GM12878 (cell line): ENCODE measurements around the gene CCNB1IP1. TPM values are rescaled to one million over a fixed set of nuclear protein-coding genes. Genes with fewer than 3 reads are reported as not detected.

Source experiments
- BHLHE40 ChIP-seq, 2 experiments: fragments of 450-650 bp in 1 of 2; IDR thresholded peaks; 2 replicates each; pipeline ENCODE4 v1.6.1; 2011 to 2017; ENCODE audit warnings: low read depth in 2 of 2, borderline replicate concordance in 1 of 2, improper control_type of control experiment in 1 of 2, low read length in 1 of 2, mild to moderate bottlenecking in 1 of 2
- CBX5 ChIP-seq: sonication (generic); IDR thresholded peaks from 2 replicates; pipeline ENCODE4 v1.6.1; 2016; ENCODE audit warnings: low read depth, moderate library complexity, mild to moderate bottlenecking, inconsistent platforms
- CHD2 ChIP-seq: IDR thresholded peaks from 2 replicates; pipeline ENCODE4 v1.6.1; 2011; ENCODE audit warnings: low read depth, low read length, improper control_type of control experiment, borderline replicate concordance
- EZH2 ChIP-seq: IDR thresholded peaks from 2 replicates; pipeline ENCODE4 v1.6.1; 2012; ENCODE audit warnings: low read depth, mild to moderate bottlenecking, control low read depth, inconsistent platforms, low read length, borderline replicate concordance; ENCODE audit not compliant: control insufficient read depth
- HDAC6 ChIP-seq: fragments of 200-600 bp; sonication (generic); IDR thresholded peaks from one replicate; pipeline ENCODE4 v1.8.0; 2017; ENCODE audit warnings: antibody characterized with exemption; ENCODE audit not compliant: unreplicated experiment
- NFYB ChIP-seq: IDR thresholded peaks from 2 replicates; pipeline ENCODE4 v1.6.1; 2011; ENCODE audit warnings: low read depth, mild to moderate bottlenecking, low read length, improper control_type of control experiment, moderate library complexity; ENCODE audit not compliant: insufficient read depth
- NKRF ChIP-seq: fragments of 450-650 bp; conservative IDR thresholded peaks from 2 replicates; pipeline ENCODE4 v1.6.1; 2017; ENCODE audit warnings: mild to moderate bottlenecking, moderate library complexity
- NR2C2 ChIP-seq: IDR thresholded peaks from 2 replicates; pipeline ENCODE4 v1.6.1; 2011; ENCODE audit warnings: borderline replicate concordance, low read depth; ENCODE audit not compliant: control insufficient read depth, insufficient read length
- PAX5 ChIP-seq: IDR thresholded peaks from 2 replicates; pipeline ENCODE4 v1.6.1; 2011; ENCODE audit warnings: low read depth, low read length, borderline replicate concordance
- RCOR1 ChIP-seq: conservative IDR thresholded peaks from 2 replicates; pipeline ENCODE4 v1.6.1; 2012; ENCODE audit warnings: low read depth, low read length, improper control_type of control experiment
- SIN3A ChIP-seq: IDR thresholded peaks from 2 replicates; pipeline ENCODE4 v1.6.1; 2012; ENCODE audit warnings: low read depth, low read length, improper control_type of control experiment
- TCF12 ChIP-seq: IDR thresholded peaks from 2 replicates; pipeline ENCODE4 v1.6.1; 2011; ENCODE audit warnings: low read depth, mild to moderate bottlenecking, low read length
- WRNIP1 ChIP-seq: IDR thresholded peaks from 2 replicates; pipeline ENCODE4 v1.6.1; 2011; ENCODE audit warnings: low read depth, low read length, improper control_type of control experiment, borderline replicate concordance
- ZBTB40 ChIP-seq: fragments of 450-650 bp; IDR thresholded peaks from 2 replicates; pipeline ENCODE4 v1.6.1; 2016; ENCODE audit warnings: mild to moderate bottlenecking, moderate library complexity, borderline replicate concordance
- polyA plus RNA-seq, 11 experiments: library from polyadenylated mRNA; depleted of rRNA in 4 of 11; unstranded in 6 of 11; stranded (reverse) in 5 of 11; fragments of >200 nt; fragmentation: Nextera tagmentation in 4 of 11; fragmentation: Illumina TruSeq in 1 of 11; extraction: Ambion mirVana in 4 of 11; extraction: Trizol in 1 of 11; gene quantifications; 1 replicate in 1 of 11; 2 replicates in 10 of 11; pipeline versions ENCODE4 v1.2.1 to v1.2.3, GENCODE V29; 2011 to 2016; ENCODE audit warnings: inconsistent platforms in 2 of 11, missing spikeins in 2 of 11, low read depth in 1 of 11
- total RNA-seq, 4 experiments: library from RNA; depleted of rRNA in 3 of 4; stranded (reverse); fragments of >200 nt in 3 of 4; fragmentation: Illumina TruSeq in 1 of 4; extraction: Trizol in 1 of 4; gene quantifications; 2 replicates each; pipeline versions ENCODE4 v1.2.1 to v1.2.3, GENCODE V29; 2013 to 2021
- TF ChIP-seq, protein P1 (sequence below): fragments of 450-650 bp; IDR thresholded peaks from 2 replicates; pipeline ENCODE4 v1.6.1; 2016; ENCODE audit warnings: mild to moderate bottlenecking
- TF ChIP-seq, protein P2 (sequence below): IDR thresholded peaks from 2 replicates; pipeline ENCODE4 v1.6.1; 2012; ENCODE audit warnings: improper control_type of control experiment, low read depth, low read length; ENCODE audit not compliant: insufficient replicate concordance

The CCNB1IP1 gene
- total and polyA plus RNA-seq, 10 of the 15 experiments (the other 5 are each of a cell fraction or from before 2014, with no cell fraction given) = 20.4 to 165 (median 86.5) TPM

DNA sequence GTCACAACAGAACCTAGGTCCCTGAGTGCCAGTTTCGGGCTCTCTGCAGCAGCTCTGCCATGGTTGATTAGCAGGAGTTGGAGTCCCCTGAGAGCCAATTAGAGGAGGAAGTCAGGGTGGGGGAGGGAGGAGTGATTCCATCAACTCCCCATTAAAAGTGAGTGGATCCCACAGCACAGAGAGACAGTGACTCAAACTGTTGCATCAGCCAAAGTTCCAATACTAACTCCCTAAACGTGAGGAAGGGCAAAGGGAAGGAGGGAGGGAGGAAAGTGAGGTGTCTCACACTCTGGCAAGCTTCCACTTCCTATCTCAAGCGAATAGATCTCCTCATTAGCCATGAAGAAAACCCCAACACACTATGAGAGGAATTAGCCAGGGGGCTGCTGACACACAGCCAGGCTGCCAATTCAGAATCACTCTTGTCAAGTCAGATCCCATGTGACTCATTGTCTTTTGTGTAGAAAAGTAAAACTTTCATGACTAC, 70.4 kb downstream of the CCNB1IP1 start (continued):
- no peak for TF ChIP-seq CBX5
- no peak for TF ChIP-seq NKRF
- no peak for TF ChIP-seq HDAC6
- no peak for TF ChIP-seq PAX5
- no peak for TF ChIP-seq NR2C2
- TF ChIP-seq TCF12 = no peak
- no peak for TF ChIP-seq NFYB
- TF ChIP-seq, protein P1, sequence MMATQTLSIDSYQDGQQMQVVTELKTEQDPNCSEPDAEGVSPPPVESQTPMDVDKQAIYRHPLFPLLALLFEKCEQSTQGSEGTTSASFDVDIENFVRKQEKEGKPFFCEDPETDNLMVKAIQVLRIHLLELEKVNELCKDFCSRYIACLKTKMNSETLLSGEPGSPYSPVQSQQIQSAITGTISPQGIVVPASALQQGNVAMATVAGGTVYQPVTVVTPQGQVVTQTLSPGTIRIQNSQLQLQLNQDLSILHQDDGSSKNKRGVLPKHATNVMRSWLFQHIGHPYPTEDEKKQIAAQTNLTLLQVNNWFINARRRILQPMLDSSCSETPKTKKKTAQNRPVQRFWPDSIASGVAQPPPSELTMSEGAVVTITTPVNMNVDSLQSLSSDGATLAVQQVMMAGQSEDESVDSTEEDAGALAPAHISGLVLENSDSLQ = peak; percentile 28; the same call in 1 of the 2 replicates
- TF ChIP-seq ZBTB40 = no peak
- no peak for TF ChIP-seq CHD2
- no peak for TF ChIP-seq RCOR1
- no peak for TF ChIP-seq SIN3A
- peak in 1 of 2 experiments; percentile 22; a peak in 1 of 4 replicates for TF ChIP-seq BHLHE40 (IDR thresholded peaks at IDR 0.05; ENCODE audit: borderline replicate concordance in 1 of 2, low read depth in 2 of 2, low read length in 1 of 2)
- TF ChIP-seq WRNIP1 = no peak
- TF ChIP-seq, protein P2, sequence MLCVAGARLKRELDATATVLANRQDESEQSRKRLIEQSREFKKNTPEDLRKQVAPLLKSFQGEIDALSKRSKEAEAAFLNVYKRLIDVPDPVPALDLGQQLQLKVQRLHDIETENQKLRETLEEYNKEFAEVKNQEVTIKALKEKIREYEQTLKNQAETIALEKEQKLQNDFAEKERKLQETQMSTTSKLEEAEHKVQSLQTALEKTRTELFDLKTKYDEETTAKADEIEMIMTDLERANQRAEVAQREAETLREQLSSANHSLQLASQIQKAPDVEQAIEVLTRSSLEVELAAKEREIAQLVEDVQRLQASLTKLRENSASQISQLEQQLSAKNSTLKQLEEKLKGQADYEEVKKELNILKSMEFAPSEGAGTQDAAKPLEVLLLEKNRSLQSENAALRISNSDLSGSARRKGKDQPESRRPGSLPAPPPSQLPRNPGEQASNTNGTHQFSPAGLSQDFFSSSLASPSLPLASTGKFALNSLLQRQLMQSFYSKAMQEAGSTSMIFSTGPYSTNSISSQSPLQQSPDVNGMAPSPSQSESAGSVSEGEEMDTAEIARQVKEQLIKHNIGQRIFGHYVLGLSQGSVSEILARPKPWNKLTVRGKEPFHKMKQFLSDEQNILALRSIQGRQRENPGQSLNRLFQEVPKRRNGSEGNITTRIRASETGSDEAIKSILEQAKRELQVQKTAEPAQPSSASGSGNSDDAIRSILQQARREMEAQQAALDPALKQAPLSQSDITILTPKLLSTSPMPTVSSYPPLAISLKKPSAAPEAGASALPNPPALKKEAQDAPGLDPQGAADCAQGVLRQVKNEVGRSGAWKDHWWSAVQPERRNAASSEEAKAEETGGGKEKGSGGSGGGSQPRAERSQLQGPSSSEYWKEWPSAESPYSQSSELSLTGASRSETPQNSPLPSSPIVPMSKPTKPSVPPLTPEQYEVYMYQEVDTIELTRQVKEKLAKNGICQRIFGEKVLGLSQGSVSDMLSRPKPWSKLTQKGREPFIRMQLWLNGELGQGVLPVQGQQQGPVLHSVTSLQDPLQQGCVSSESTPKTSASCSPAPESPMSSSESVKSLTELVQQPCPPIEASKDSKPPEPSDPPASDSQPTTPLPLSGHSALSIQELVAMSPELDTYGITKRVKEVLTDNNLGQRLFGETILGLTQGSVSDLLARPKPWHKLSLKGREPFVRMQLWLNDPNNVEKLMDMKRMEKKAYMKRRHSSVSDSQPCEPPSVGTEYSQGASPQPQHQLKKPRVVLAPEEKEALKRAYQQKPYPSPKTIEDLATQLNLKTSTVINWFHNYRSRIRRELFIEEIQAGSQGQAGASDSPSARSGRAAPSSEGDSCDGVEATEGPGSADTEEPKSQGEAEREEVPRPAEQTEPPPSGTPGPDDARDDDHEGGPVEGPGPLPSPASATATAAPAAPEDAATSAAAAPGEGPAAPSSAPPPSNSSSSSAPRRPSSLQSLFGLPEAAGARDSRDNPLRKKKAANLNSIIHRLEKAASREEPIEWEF = no peak
- no peak for TF ChIP-seq EZH2
